GM04504 (cell line): Measurements from ENCODE around the gene ESRP2.

Source experiments
- DNase-seq: peaks from one replicate; pipeline ENCODE4 v3.0.0-alpha.2; 2012; ENCODE audit warnings: low read depth

The ESRP2 gene

GRCh38 chr16:68263559-68264127, 27.7 kb upstream of the ESRP2 start:
- DNase-seq, result no peak

- no peak for DNase-seq
Measured at GRCh38 chr16:68259007-68259825, 23.3 kb upstream of the ESRP2 start.

GRCh38 chr16:68257906-68258800, 22.2 kb upstream of the ESRP2 start:
- no peak for DNase-seq

- DNase-seq, result no peak
Measured at GRCh38 chr16:68257251-68257905, 21.5 kb upstream of the ESRP2 start.

- DNase-seq, result no peak
Measured at GRCh38 chr16:68255712-68256111, 19.8 kb upstream of the ESRP2 start.

- no peak for DNase-seq
Measured at GRCh38 chr16:68253721-68254120, 17.8 kb upstream of the ESRP2 start.

GRCh38 chr16:68252383-68252782, 16.5 kb upstream of the ESRP2 start:
- no peak for DNase-seq

- no peak for DNase-seq
Measured at GRCh38 chr16:68251832-68252231, 15.9 kb upstream of the ESRP2 start.

- no peak for DNase-seq
Measured at GRCh38 chr16:68250951-68251350, 15.0 kb upstream of the ESRP2 start.

- no peak for DNase-seq
Measured at GRCh38 chr16:68249371-68249770, 13.4 kb upstream of the ESRP2 start.

- DNase-seq, result no peak
Measured at GRCh38 chr16:68247932-68248331, 12.0 kb upstream of the ESRP2 start.

- no peak for DNase-seq
Measured at GRCh38 chr16:68247400-68247799, 11.5 kb upstream of the ESRP2 start.

GRCh38 chr16:68246666-68247065, 10.7 kb upstream of the ESRP2 start:
- no peak for DNase-seq

- no peak for DNase-seq
Measured at GRCh38 chr16:68246121-68246520, 10.2 kb upstream of the ESRP2 start.

GRCh38 chr16:68244903-68245853, 9.3 kb upstream of the ESRP2 start, which contains the start of gene PLA2G15:
PLA2G15 (plus strand) TSS chr16:68245373; CDS start chr16:68245427, 54 bp downstream.
- peak; percentile 86 for DNase-seq

GRCh38 chr16:68244481-68244902, 8.6 kb upstream of the ESRP2 start:
- no peak for DNase-seq

GRCh38 chr16:68242926-68243858, 7.3 kb upstream of the ESRP2 start:
- DNase-seq, result no peak

- DNase-seq, result no peak
Measured at GRCh38 chr16:68242085-68242484, 6.2 kb upstream of the ESRP2 start.

- no peak for DNase-seq
Measured at GRCh38 chr16:68238029-68238345, 2.1 kb upstream of the ESRP2 start.
